H9 (cell line): ENCODE measurements around the gene HPRT1. TPM values are rescaled to one million over a fixed set of nuclear protein-coding genes. Genes with fewer than 3 reads are reported as not detected.

Source experiments
- DNase-seq: peaks from one replicate; pipeline ENCODE4 v3.0.0-alpha.2; 2017
- H2AFZ ChIP-seq: one replicate; pipeline ENCODE4 v1.6.1; 2013; ENCODE audit warnings: mild to moderate bottlenecking, low read length, control low read depth, moderate library complexity
- H2AK5ac ChIP-seq: 2 replicates; pipeline ENCODE4 v1.6.1; 2013; ENCODE audit warnings: low read length, control low read depth, mixed read lengths; ENCODE audit not compliant: insufficient read length
- H2BK120ac ChIP-seq: one replicate; pipeline ENCODE4 v1.6.1; 2013; ENCODE audit warnings: low read depth, mild to moderate bottlenecking, low read length, control low read depth, inconsistent platforms; ENCODE audit not compliant: poor library complexity, severe bottlenecking
- H2BK12ac ChIP-seq: 2 replicates; pipeline ENCODE4 v1.6.1; 2013; ENCODE audit warnings: low read length, control low read depth, mixed read lengths, low read depth; ENCODE audit not compliant: insufficient read length
- H2BK15ac ChIP-seq: 2 replicates; pipeline ENCODE4 v1.6.1; 2013; ENCODE audit warnings: low read depth, low read length, control low read depth
- H2BK20ac ChIP-seq: one replicate; pipeline ENCODE4 v1.6.1; 2013; ENCODE audit warnings: low read depth, mild to moderate bottlenecking, low read length, control low read depth, inconsistent platforms; ENCODE audit not compliant: poor library complexity, severe bottlenecking
- H2BK5ac ChIP-seq: 2 replicates; pipeline ENCODE4 v1.6.1; 2013; ENCODE audit warnings: low read length, control low read depth, mixed read lengths; ENCODE audit not compliant: insufficient read length
- H3K14ac ChIP-seq: 2 replicates; pipeline ENCODE4 v1.6.1; 2013; ENCODE audit warnings: low read length, control low read depth; ENCODE audit not compliant: insufficient read depth
- H3K18ac ChIP-seq: 2 replicates; pipeline ENCODE4 v1.6.1; 2013; ENCODE audit warnings: low read depth, mild to moderate bottlenecking, mixed read lengths, low read length, control low read depth; ENCODE audit not compliant: insufficient read length
- H3K23ac ChIP-seq: 2 replicates; pipeline ENCODE4 v1.6.1; 2013; ENCODE audit warnings: low read length, control low read depth, mixed read lengths, low read depth; ENCODE audit not compliant: insufficient read length
- H3K23me2 ChIP-seq: 2 replicates; pipeline ENCODE4 v1.6.1; 2013; ENCODE audit warnings: low read depth, mild to moderate bottlenecking, mixed read lengths, low read length, control low read depth; ENCODE audit not compliant: insufficient read length, poor library complexity, severe bottlenecking
- H3K27ac ChIP-seq: 2 replicates; pipeline ENCODE4 v1.5.1; 2013; ENCODE audit warnings: low read length, control low read depth, mixed read lengths, low read depth; ENCODE audit not compliant: insufficient read length
- H3K27me3 ChIP-seq: 2 replicates; pipeline ENCODE4 v1.6.1; 2013; ENCODE audit warnings: low read length, control low read depth, inconsistent platforms; ENCODE audit not compliant: insufficient read depth
- H3K4ac ChIP-seq: 2 replicates; pipeline ENCODE4 v1.6.1; 2013; ENCODE audit warnings: low read depth, mild to moderate bottlenecking, control low read depth, inconsistent platforms, low read length, moderate library complexity
- H3K4me1 ChIP-seq: 2 replicates; pipeline ENCODE4 v1.6.1; 2013; ENCODE audit warnings: low read length, control low read depth, inconsistent platforms; ENCODE audit not compliant: insufficient read depth
- H3K4me2 ChIP-seq: 2 replicates; pipeline ENCODE4 v1.6.1; 2013; ENCODE audit warnings: low read length, control low read depth, mixed read lengths; ENCODE audit not compliant: insufficient read length, insufficient read depth
- H3K56ac ChIP-seq: 2 replicates; pipeline ENCODE4 v1.6.1; 2013; ENCODE audit warnings: low read depth, mild to moderate bottlenecking, mixed read lengths, low read length, control low read depth; ENCODE audit not compliant: insufficient read length
- H3K79me1 ChIP-seq: 2 replicates; pipeline ENCODE4 v1.6.1; 2013; ENCODE audit warnings: low read depth, mild to moderate bottlenecking, moderate library complexity, low read length, control low read depth, inconsistent platforms; ENCODE audit not compliant: insufficient read depth, poor library complexity, severe bottlenecking
- H3K79me2 ChIP-seq: 2 replicates; pipeline ENCODE4 v1.6.1; 2013; ENCODE audit warnings: low read length, control low read depth, inconsistent platforms; ENCODE audit not compliant: insufficient read depth
- H3K9ac ChIP-seq: 2 replicates; pipeline ENCODE4 v1.6.1; 2013; ENCODE audit warnings: low read length, control low read depth, mixed read lengths; ENCODE audit not compliant: insufficient read length; ENCODE audit errors: extremely low read depth
- H3K9me3 ChIP-seq: one replicate; pipeline ENCODE4 v1.6.1; 2013; ENCODE audit warnings: low read depth, low read length, inconsistent platforms; ENCODE audit not compliant: control insufficient read depth
- H3T11ph ChIP-seq: one replicate; pipeline ENCODE4 v1.6.1; 2013; ENCODE audit warnings: mild to moderate bottlenecking, low read length, control low read depth, inconsistent platforms
- H4K20me1 ChIP-seq: one replicate; pipeline ENCODE4 v1.6.1; 2013; ENCODE audit not compliant: control insufficient read depth, insufficient read length, insufficient read depth
- H4K5ac ChIP-seq: 2 replicates; pipeline ENCODE4 v1.6.1; 2013; ENCODE audit warnings: low read depth, mild to moderate bottlenecking, mixed read lengths, low read length, control low read depth; ENCODE audit not compliant: insufficient read length
- H4K8ac ChIP-seq: replicated peaks from 2 replicates; pipeline ENCODE4 v1.6.1; 2013; ENCODE audit warnings: low read length, control low read depth, mixed read lengths, low read depth; ENCODE audit not compliant: insufficient read length
- H4K91ac ChIP-seq: 2 replicates; pipeline ENCODE4 v1.6.1; 2013; ENCODE audit warnings: low read depth, mild to moderate bottlenecking, moderate library complexity, mixed read lengths, low read length, control low read depth; ENCODE audit not compliant: insufficient read length
- H3K27ac Mint-ChIP-seq, 3 experiments: 2 replicates in 2 of 3; 3 replicates in 1 of 3; pipeline ENCODE4 v1.8.0; 2020 to 2021; ENCODE audit warnings: mixed read lengths in 3 of 3, mild to moderate bottlenecking in 1 of 3, moderate library complexity in 1 of 3
- H3K27me3 Mint-ChIP-seq: 2 replicates; pipeline ENCODE4 v1.8.0; 2021; ENCODE audit warnings: low read depth, mild to moderate bottlenecking, moderate library complexity, mixed read lengths
- H3K36me3 Mint-ChIP-seq, 3 experiments: 2 replicates in 2 of 3; 3 replicates in 1 of 3; pipeline ENCODE4 v1.8.0; 2020 to 2021; ENCODE audit warnings: low read depth in 3 of 3, mixed read lengths in 3 of 3; ENCODE audit not compliant: insufficient read depth in 1 of 3
- H3K4me1 Mint-ChIP-seq, 2 experiments: 2 replicates each; pipeline ENCODE4 v1.8.0; 2020; ENCODE audit warnings: mixed read lengths in 2 of 2
- H3K4me3 Mint-ChIP-seq, 2 experiments: 2 replicates in 1 of 2; 3 replicates in 1 of 2; pipeline ENCODE4 v1.8.0; 2020 to 2021; ENCODE audit warnings: mild to moderate bottlenecking in 2 of 2, mixed read lengths in 2 of 2, moderate library complexity in 1 of 2
- H3K9me3 Mint-ChIP-seq, 2 experiments: 2 replicates in 1 of 2; 3 replicates in 1 of 2; pipeline ENCODE4 v1.8.0; 2020; ENCODE audit warnings: mild to moderate bottlenecking in 2 of 2, mixed read lengths in 2 of 2, moderate library complexity in 1 of 2
- CTCF ChIP-seq: fragments of 200-600 bp; sonication (generic); conservative IDR thresholded peaks from 3 replicates; pipeline ENCODE4 v1.8.0; 2021; ENCODE audit warnings: antibody characterized with exemption, mild to moderate bottlenecking
- WGBS: extraction: QIAGEN DNeasy Blood & Tissue Kit; methylation state at CpG from one replicate; pipeline ENCODE4 v1.1.7; 2013; ENCODE audit warnings: missing lambda C conversion rate, low lambda C conversion rate, mixed read lengths; ENCODE audit not compliant: insufficient read length; ENCODE audit errors: extremely low coverage; 5-methylcytosine and 5-hydroxymethylcytosine counted together
- total RNA-seq: library from RNA; stranded (reverse); gene quantifications from 2 replicates; pipeline ENCODE4 v1.2.1, GENCODE V29; 2021

Gene HPRT1
- total RNA-seq, 1 experiment from 2014 or later, result 39.2 TPM

DNA sequence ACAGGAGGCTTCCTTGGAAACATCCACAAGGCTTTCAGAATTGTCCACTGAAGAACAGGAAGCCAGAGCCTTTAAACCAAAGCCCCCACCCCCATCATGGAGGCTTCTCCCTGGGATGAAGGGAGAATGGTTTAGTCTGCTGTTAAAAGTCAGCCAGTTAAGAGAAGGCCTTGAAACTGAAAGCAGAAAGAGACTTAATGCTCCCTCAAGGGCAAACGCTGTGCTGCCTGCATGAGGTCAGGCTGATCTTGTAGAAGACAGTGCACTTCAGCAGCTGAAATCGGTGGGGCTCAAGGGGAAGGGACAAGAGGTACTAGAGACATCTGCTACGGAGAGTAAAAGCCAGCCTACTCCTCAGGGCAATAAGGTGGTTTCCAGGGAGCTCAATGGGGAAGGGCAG lies 69.0 kb downstream of the HPRT1 start:
- no peak overlapping the region for H3T11ph ChIP-seq
- H3K4me1 ChIP-seq, result no peaks in the 10 kb centered on the region; the same call in 1 of the 2 replicates
- H3K14ac ChIP-seq, result no peak overlapping the region
- TF ChIP-seq CTCF, result no peak
- no peak overlapping the region for H3K18ac ChIP-seq
- Mint-ChIP-seq H3K27me3 (peaks cover 8% of the 10 kb centered on the region), H3K4me1 (peaks cover 15 to 24% of the 10 kb centered on the region in 2 experiments), H3K4me3 (no peak overlapping the region; a peak in 1 of 5 replicates), H3K36me3 (peaks cover 0 to 8% (median 4%) of the 10 kb centered on the region in 3 experiments; a peak in 5 of 7 replicates), H3K27ac (no peak overlapping the region), H3K9me3 (peaks cover 8 to 71% of the 10 kb centered on the region in 2 experiments)
- no CpG with 5 or more reads among the region's 3 CpGs for WGBS
- no peak overlapping the region for H3K9ac ChIP-seq
- no peak overlapping the region for H2BK20ac ChIP-seq
- H3K4me2 ChIP-seq, result no peak overlapping the region
- no peak overlapping the region for H2BK120ac ChIP-seq
- peaks cover 3% of the 10 kb centered on the region for H3K23me2 ChIP-seq
- no peak overlapping the region for H2BK12ac ChIP-seq
- H4K8ac ChIP-seq, result no peak overlapping the region
- peaks cover 9% of the 10 kb centered on the region for H3K9me3 ChIP-seq
- no peak overlapping the region for H2AK5ac ChIP-seq
- no peak overlapping the region for H2AFZ ChIP-seq
- no peaks in the 10 kb centered on the region for H3K79me1 ChIP-seq
- no peak overlapping the region for H4K91ac ChIP-seq
- no peak overlapping the region for H3K23ac ChIP-seq
- H3K56ac ChIP-seq, result no peak overlapping the region
- no peak overlapping the region for H4K5ac ChIP-seq
- H2BK15ac ChIP-seq, result no peak overlapping the region
- no peak overlapping the region for H2BK5ac ChIP-seq
- H4K20me1 ChIP-seq, result no peaks in the 10 kb centered on the region
- no peaks in the 10 kb centered on the region for H3K79me2 ChIP-seq
- no peak overlapping the region for H3K27ac ChIP-seq
- no peak overlapping the region for H3K4ac ChIP-seq
- no peak for DNase-seq
- no peaks in the 10 kb centered on the region for H3K27me3 ChIP-seq
